HCT116 (cell line): ENCODE data around the gene RPL22L1.

Source experiments
- CEBPB ChIP-seq: IDR thresholded peaks from 2 replicates; pipeline ENCODE4 v1.6.1; 2012; ENCODE audit warnings: low read depth
- EZH2 ChIP-seq: fragments of 200-600 bp; sonication (generic); IDR thresholded peaks from 2 replicates; pipeline ENCODE4 v1.6.1; 2017; ENCODE audit warnings: antibody characterized with exemption, mixed run types
- POLR2A ChIP-seq: IDR thresholded peaks from 2 replicates; pipeline ENCODE4 v1.7.0; 2011; ENCODE audit warnings: borderline replicate concordance; ENCODE audit not compliant: insufficient read depth, insufficient read length; ENCODE audit errors: extremely low read depth
- POLR2AphosphoS5 ChIP-seq: IDR thresholded peaks from 2 replicates; pipeline ENCODE4 v1.6.1; 2011; ENCODE audit warnings: mild to moderate bottlenecking, low read depth, low read length, moderate library complexity
- ZFX ChIP-seq: fragments of 450-650 bp; IDR thresholded peaks from 2 replicates; pipeline ENCODE4 v1.6.1; 2017
- TF ChIP-seq, protein P1 (sequence below), 3 experiments: fragments of 200-600 bp in 1 of 3; sonication (generic) in 1 of 3; IDR thresholded peaks in 2 of 3; conservative IDR thresholded peaks in 1 of 3; 2 replicates each; pipeline ENCODE4 v1.5.1; 2012 to 2017; ENCODE audit warnings: low read depth in 2 of 3, low read length in 2 of 3, antibody characterized with exemption in 1 of 3, borderline replicate concordance in 1 of 3, control low read depth in 1 of 3, mild to moderate bottlenecking in 1 of 3, mixed read lengths in 1 of 3, mixed run types in 1 of 3, moderate library complexity in 1 of 3; ENCODE audit not compliant: insufficient read depth in 1 of 3

DNA sequence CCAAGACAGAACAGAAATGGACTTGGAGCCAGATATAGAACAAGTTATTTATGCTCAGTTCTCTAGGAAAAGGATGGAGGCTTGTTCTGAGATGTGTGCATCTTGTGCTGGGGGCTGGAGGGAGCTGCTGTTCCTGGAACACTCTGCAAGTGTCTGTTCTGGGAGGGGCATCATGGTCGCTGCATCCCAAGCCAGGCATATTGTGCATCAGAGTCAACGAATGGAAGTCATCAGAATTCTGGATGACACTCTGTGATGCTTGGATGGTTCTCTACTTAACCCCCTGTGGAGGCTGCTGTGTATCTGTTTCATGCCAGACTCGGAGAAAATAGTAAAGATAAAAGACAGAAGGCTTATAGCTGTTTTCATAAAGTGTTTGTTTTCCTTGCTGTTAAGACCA is 34.7 kb downstream of the RPL22L1 start:
- TF ChIP-seq POLR2A = no peak
- no peak for TF ChIP-seq POLR2AphosphoS5
- TF ChIP-seq CEBPB = no peak
- TF ChIP-seq ZFX = no peak
- TF ChIP-seq, protein P1, sequence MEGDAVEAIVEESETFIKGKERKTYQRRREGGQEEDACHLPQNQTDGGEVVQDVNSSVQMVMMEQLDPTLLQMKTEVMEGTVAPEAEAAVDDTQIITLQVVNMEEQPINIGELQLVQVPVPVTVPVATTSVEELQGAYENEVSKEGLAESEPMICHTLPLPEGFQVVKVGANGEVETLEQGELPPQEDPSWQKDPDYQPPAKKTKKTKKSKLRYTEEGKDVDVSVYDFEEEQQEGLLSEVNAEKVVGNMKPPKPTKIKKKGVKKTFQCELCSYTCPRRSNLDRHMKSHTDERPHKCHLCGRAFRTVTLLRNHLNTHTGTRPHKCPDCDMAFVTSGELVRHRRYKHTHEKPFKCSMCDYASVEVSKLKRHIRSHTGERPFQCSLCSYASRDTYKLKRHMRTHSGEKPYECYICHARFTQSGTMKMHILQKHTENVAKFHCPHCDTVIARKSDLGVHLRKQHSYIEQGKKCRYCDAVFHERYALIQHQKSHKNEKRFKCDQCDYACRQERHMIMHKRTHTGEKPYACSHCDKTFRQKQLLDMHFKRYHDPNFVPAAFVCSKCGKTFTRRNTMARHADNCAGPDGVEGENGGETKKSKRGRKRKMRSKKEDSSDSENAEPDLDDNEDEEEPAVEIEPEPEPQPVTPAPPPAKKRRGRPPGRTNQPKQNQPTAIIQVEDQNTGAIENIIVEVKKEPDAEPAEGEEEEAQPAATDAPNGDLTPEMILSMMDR (IDR thresholded peaks at IDR 0.05 in 2 of 3, conservative IDR thresholded peaks at IDR 0.05 in 1 of 3; ENCODE audit: borderline replicate concordance in 1 of 3, insufficient read depth in 1 of 3, low read depth in 2 of 3, low read length in 2 of 3) = no peak
- no peak for TF ChIP-seq EZH2
